Measurements from ENCODE around the gene LCN2. TPM values are rescaled to one million over a fixed set of nuclear protein-coding genes. Genes with fewer than 3 reads are reported as not detected.

LCN2 gene
- total and polyA plus RNA-seq, 10 of the 15 experiments (the other 5 are each of a cell fraction or from before 2014, with no cell fraction given) = not detected

DNA sequence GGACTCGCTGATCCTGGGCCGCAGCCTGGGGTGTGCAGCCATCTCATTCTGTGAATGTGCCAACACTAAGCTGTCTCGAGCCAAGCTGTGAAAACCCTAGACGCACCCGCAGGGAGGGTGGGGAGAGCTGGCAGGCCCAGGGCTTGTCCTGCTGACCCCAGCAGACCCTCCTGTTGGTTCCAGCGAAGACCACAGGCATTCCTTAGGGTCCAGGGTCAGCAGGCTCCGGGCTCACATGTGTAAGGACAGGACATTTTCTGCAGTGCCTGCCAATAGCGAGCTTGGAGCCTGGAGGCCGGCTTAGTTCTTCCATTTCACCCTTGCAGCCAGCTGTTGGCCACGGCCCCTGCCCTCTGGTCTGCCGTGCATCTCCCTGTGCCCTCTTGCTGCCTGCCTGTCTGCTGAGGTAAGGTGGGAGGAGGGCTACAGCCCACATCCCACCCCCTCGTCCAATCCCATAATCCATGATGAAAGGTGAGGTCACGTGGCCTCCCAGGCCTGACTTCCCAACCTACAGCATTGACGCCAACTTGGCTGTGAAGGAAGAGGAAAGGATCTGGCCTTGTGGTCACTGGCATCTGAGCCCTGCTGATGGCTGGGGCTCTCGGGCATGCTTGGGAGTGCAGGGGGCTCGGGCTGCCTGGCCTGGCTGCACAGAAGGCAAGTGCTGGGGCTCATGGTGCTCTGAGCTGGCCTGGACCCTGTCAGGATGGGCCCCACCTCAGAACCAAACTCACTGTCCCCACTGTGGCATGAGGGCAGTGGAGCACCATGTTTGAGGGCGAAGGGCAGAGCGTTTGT lies 41.6 kb upstream of the LCN2 start:
- SMC1A ChIA-PET (ENCODE audit: uncharacterized antibody, unreplicated experiment) = no interaction called here
- H4K20me1 ChIP-seq (ENCODE audit: control insufficient read depth, insufficient read depth) = no peaks in the 10 kb centered on the region
- peaks cover 13 to 41% of the 10 kb centered on the region in 2 experiments for H3K36me3 ChIP-seq (ENCODE audit: control insufficient read depth in 2 of 2, insufficient read depth in 2 of 2, low read length in 1 of 2)
- no peaks in the 10 kb centered on the region for H3K4me1 ChIP-seq (ENCODE audit: control insufficient read depth, insufficient read depth, low read length)
- POLR2A ChIA-PET = no interaction called here
- DNase-seq (ENCODE audit: low read depth, low spot score) (no peak), FAIRE-seq (no peak), ATAC-seq (no peak)
- CTCF ChIA-PET = interaction anchor here (1.0 kb wide), 1 partner anchor 18 kb away, joined by 3 read pairs; no protein-coding TSS in a partner anchor
- no peak overlapping the region for H3K9ac ChIP-seq (ENCODE audit: control insufficient read depth, insufficient read depth, low read length)
- no peaks in the 10 kb centered on the region for H3K27me3 ChIP-seq (replicated peaks in 1 of 2; ENCODE audit: control insufficient read depth in 2 of 2, insufficient read depth in 2 of 2, low read length in 1 of 2)
- H3K4me3 ChIP-seq = no peak overlapping the region
- no peak overlapping the region for H2AFZ ChIP-seq (ENCODE audit: control insufficient read depth, low read depth, low read length)
- no TSS peak for BruUV-seq (replicated peaks)
- no peaks in the 10 kb centered on the region for H3K79me2 ChIP-seq (ENCODE audit: control insufficient read depth, insufficient read depth, low read length)
- no peak overlapping the region for H3K27ac ChIP-seq (ENCODE audit: control insufficient read depth, insufficient read depth)
- in situ Hi-C loops (cut with MboI) = no loop called here
- TF ChIP-seq, protein P1, sequence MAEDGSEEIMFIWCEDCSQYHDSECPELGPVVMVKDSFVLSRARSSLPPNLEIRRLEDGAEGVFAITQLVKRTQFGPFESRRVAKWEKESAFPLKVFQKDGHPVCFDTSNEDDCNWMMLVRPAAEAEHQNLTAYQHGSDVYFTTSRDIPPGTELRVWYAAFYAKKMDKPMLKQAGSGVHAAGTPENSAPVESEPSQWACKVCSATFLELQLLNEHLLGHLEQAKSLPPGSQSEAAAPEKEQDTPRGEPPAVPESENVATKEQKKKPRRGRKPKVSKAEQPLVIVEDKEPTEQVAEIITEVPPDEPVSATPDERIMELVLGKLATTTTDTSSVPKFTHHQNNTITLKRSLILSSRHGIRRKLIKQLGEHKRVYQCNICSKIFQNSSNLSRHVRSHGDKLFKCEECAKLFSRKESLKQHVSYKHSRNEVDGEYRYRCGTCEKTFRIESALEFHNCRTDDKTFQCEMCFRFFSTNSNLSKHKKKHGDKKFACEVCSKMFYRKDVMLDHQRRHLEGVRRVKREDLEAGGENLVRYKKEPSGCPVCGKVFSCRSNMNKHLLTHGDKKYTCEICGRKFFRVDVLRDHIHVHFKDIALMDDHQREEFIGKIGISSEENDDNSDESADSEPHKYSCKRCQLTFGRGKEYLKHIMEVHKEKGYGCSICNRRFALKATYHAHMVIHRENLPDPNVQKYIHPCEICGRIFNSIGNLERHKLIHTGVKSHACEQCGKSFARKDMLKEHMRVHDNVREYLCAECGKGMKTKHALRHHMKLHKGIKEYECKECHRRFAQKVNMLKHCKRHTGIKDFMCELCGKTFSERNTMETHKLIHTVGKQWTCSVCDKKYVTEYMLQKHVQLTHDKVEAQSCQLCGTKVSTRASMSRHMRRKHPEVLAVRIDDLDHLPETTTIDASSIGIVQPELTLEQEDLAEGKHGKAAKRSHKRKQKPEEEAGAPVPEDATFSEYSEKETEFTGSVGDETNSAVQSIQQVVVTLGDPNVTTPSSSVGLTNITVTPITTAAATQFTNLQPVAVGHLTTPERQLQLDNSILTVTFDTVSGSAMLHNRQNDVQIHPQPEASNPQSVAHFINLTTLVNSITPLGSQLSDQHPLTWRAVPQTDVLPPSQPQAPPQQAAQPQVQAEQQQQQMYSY (CRISPR knock-in tag; IDR thresholded peaks at IDR 0.05) = no peak
- TF ChIP-seq MEF2B (IDR thresholded peaks at IDR 0.05; ENCODE audit: partially characterized antibody, poor library complexity, severe bottlenecking) (no peak), POLR2A (IDR thresholded peaks at IDR 0.05; ENCODE audit: low read depth, low read length) (peak; percentile 48; the same call in 1 of the 2 replicates)
- TF ChIP-seq, protein P2, sequence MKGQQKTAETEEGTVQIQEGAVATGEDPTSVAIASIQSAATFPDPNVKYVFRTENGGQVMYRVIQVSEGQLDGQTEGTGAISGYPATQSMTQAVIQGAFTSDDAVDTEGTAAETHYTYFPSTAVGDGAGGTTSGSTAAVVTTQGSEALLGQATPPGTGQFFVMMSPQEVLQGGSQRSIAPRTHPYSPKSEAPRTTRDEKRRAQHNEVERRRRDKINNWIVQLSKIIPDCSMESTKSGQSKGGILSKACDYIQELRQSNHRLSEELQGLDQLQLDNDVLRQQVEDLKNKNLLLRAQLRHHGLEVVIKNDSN (IDR thresholded peaks at IDR 0.05; ENCODE audit: borderline replicate concordance, extremely low read length, insufficient read depth, low read depth, low read length) = no peak
- TF ChIP-seq, protein P3, sequence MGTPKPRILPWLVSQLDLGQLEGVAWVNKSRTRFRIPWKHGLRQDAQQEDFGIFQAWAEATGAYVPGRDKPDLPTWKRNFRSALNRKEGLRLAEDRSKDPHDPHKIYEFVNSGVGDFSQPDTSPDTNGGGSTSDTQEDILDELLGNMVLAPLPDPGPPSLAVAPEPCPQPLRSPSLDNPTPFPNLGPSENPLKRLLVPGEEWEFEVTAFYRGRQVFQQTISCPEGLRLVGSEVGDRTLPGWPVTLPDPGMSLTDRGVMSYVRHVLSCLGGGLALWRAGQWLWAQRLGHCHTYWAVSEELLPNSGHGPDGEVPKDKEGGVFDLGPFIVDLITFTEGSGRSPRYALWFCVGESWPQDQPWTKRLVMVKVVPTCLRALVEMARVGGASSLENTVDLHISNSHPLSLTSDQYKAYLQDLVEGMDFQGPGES (IDR thresholded peaks at IDR 0.05) = no peak
- H3K4me2 ChIP-seq (ENCODE audit: control insufficient read depth, insufficient read depth) = no peak overlapping the region
- H3K9me3 ChIP-seq (replicated peaks; ENCODE audit: control insufficient read depth, insufficient read depth, low read length) = no peaks in the 10 kb centered on the region
- RAD21 ChIA-PET (ENCODE audit: unreplicated experiment) = no interaction called here
- intact Hi-C loops (cut with micrococcal nuclease; ENCODE audit: unreplicated experiment) = no loop called here
- WGBS (ENCODE audit: insufficient coverage, insufficient replicate concordance, low lambda C conversion rate, missing lambda C conversion rate) = 87% methylated on average over 18 of the region's 18 CpGs

All from GM12878 (cell line).